Dendritic cell treated with granulocyte-macrophage colony-stimulating factor and Interleukin-4, amounts not matched to agents 40 ng/mL and 50 ng/mL, for 4 days (primary cell): ENCODE results near the gene ZNF22.

Experiments used
- H3K27ac Mint-ChIP-seq: one replicate; pipeline ENCODE4 v1.8.0; 2022; ENCODE audit warnings: mild to moderate bottlenecking, mixed read lengths
- H3K27me3 Mint-ChIP-seq: one replicate; pipeline ENCODE4 v1.8.0; 2022; ENCODE audit warnings: mild to moderate bottlenecking, mixed read lengths
- H3K36me3 Mint-ChIP-seq: one replicate; pipeline ENCODE4 v1.8.0; 2022; ENCODE audit warnings: low read depth, mixed read lengths
- H3K4me1 Mint-ChIP-seq: one replicate; pipeline ENCODE4 v1.8.0; 2022; ENCODE audit warnings: low read depth, mixed read lengths
- H3K4me3 Mint-ChIP-seq: one replicate; pipeline ENCODE4 v1.8.0; 2022; ENCODE audit warnings: mild to moderate bottlenecking, moderate library complexity, mixed read lengths
- H3K9me3 Mint-ChIP-seq: one replicate; pipeline ENCODE4 v1.8.0; 2022; ENCODE audit warnings: mixed read lengths
- intact Hi-C: fragments of 100-400 bp; cut with micrococcal nuclease; formaldehyde crosslinking; loops from one replicate; pipeline ENCODE4 v1.15.0; 2022

The ZNF22 gene

DNA sequence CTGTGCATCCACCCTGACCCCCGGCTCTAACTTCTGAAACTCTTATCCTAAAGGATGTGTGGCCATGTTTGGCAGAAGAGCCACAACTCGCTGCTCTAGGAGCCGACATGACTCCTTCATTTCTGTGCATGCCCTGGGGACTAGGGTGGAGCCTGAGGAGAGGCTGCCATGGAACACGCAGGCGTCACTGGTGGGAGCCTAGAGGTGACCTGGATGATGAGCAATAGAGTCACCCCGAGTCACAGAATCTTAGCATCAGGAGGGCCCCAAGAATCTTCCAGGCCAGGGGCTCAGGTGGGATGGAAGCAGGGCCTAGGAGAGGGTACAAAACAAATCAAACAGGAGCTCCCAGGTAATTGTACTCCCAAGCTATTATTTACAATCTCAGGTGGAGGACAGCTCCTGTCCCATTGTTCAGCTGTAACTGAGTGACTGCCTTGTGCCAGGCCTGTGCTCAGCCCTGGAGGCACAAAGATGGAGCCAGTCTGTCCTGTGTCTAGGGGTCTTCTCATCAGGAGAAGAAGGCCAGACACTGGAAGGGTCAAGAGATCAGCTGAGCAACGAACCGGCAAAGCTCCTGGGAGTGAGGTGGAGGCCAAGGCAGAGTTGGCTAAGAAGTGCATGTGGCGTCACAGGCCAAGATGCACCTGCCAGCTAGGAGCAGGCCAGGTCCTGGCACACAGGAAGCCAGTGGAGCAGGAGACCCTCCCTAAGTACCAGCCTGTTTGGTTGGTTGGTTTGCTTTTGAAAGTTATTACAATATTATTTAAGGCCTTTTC, 5.8 kb upstream of the ZNF22 start:
- H3K27me3 Mint-ChIP-seq, result peaks cover 3% of the 10 kb centered on the region
- intact Hi-C loops, result no loop called here
- H3K4me1 Mint-ChIP-seq, result peaks cover 18% of the 10 kb centered on the region
- H3K27ac Mint-ChIP-seq, result no peak overlapping the region
- no peak overlapping the region for H3K4me3 Mint-ChIP-seq
- H3K9me3 Mint-ChIP-seq, result no peaks in the 10 kb centered on the region
- peaks cover 54% of the 10 kb centered on the region for H3K36me3 Mint-ChIP-seq

DNA sequence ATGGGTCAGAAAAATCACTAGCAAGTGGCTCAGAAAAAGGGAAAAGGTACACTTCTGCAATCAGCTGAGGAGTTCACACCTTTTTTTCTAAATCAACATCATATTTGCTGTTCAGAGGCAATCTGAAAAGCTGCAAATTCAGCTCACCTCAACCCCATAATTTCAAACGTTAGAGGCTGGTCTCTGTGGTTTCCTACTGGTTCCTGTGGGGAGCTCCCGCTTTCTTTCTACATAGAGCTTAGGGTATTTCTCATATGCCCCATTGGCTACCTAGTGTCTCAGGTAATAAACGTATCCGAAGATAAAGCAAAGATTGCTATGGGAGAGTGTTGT, 5.2 kb upstream of the ZNF22 start:
- H3K36me3 Mint-ChIP-seq, result peaks cover 52% of the 10 kb centered on the region
- H3K4me3 Mint-ChIP-seq, result no peak overlapping the region
- peaks cover 3% of the 10 kb centered on the region for H3K27me3 Mint-ChIP-seq
- intact Hi-C loops, result no loop called here
- H3K27ac Mint-ChIP-seq, result no peak overlapping the region
- H3K4me1 Mint-ChIP-seq, result peaks cover 20% of the 10 kb centered on the region
- no peaks in the 10 kb centered on the region for H3K9me3 Mint-ChIP-seq

DNA sequence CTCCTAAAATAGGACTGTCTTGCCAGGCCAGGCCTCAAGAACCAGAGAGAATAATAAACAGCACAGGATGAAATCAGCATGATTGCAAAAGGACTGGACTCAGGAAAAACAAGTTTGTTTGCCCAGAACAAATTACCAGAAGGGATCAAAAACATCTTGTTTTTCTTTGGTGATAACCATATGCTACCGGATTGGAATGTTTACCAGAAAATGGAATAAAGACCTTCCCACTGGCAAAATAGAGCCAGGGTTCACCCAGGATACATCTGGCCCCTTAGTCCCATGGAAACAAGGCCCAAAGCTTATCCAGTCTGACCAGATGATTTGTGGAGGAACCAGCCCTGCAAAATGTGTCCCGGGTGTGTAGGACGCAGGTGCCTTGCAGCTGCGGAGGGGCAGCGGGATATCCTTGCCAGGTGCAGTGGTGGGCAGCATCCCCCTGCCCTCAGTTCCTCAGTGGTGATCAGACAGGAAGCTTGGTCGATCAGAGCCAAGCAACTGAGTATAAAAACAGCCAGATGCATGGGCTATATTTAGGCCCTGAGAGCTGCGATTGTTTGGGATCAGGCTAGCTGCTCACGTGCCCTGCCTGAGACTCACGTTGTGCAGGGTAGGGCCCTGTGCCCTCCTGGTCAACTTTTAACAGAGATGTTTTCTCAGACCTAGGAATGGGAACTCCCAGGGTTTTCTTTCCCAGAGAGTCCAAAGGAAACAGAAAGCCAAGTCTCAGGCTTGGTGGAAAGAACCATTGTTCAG, 4.6 kb upstream of the ZNF22 start:
- intact Hi-C loops, result no loop called here

GRCh38 chr10:44997105-44997748, 3.5 kb upstream of the ZNF22 start:
- H3K9me3 Mint-ChIP-seq, result no peaks in the 10 kb centered on the region
- H3K36me3 Mint-ChIP-seq, result peaks cover 37% of the 10 kb centered on the region
- intact Hi-C loops, result no loop called here
- H3K4me3 Mint-ChIP-seq, result no peak overlapping the region
- no peak overlapping the region for H3K27ac Mint-ChIP-seq
- H3K4me1 Mint-ChIP-seq, result peaks cover 29% of the 10 kb centered on the region
- H3K27me3 Mint-ChIP-seq, result peaks cover 3% of the 10 kb centered on the region

More for the DNA sequence above, 4.6 kb upstream of the ZNF22 start:
- H3K4me1 Mint-ChIP-seq, result peaks cover 22% of the 10 kb centered on the region
- no peak overlapping the region for H3K27ac Mint-ChIP-seq
- H3K27me3 Mint-ChIP-seq, result peaks cover 3% of the 10 kb centered on the region
- H3K9me3 Mint-ChIP-seq, result no peaks in the 10 kb centered on the region
- H3K4me3 Mint-ChIP-seq, result no peak overlapping the region
- H3K36me3 Mint-ChIP-seq, result peaks cover 48% of the 10 kb centered on the region

DNA sequence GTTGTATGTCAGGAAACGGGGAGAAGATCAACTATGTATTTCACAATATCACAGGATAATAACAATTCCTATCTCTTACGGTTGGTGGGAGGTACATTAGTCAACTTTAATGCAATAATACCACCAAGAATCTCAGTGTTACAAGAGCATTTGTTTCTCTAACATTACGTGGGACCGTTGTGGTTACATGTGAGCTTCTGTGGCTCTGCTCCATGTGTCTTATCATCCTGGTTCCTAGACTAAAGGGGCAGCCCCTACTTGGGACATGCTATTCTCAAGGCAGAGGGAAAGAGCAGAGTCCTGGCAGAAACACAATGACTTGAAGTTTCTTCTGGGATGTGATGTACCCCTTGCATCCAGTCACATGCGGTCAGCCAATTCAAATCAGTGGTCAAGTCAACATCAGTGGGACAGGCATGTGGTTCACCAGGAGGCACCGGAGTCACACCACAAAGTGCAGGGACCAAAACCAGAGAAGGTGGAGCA, 2.5 kb upstream of the ZNF22 start:
- Mint-ChIP-seq H3K36me3 (peaks cover 34% of the 10 kb centered on the region), H3K4me1 (peaks cover 33% of the 10 kb centered on the region), H3K4me3 (no peak overlapping the region), H3K27me3 (peaks cover 3% of the 10 kb centered on the region), H3K9me3 (no peaks in the 10 kb centered on the region), H3K27ac (no peak overlapping the region)
- intact Hi-C loops, result no loop called here

- Mint-ChIP-seq H3K27me3 (peaks cover 3% of the 10 kb centered on the region), H3K36me3 (peaks cover 34% of the 10 kb centered on the region), H3K9me3 (no peaks in the 10 kb centered on the region), H3K4me3 (peak overlapping the region; percentile 80), H3K27ac (peak overlapping the region; percentile 95), H3K4me1 (peaks cover 33% of the 10 kb centered on the region)
- intact Hi-C loops, result no loop called here
Observed at GRCh38 chr10:45000138-45000751, 478 bp upstream of the ZNF22 start.

DNA sequence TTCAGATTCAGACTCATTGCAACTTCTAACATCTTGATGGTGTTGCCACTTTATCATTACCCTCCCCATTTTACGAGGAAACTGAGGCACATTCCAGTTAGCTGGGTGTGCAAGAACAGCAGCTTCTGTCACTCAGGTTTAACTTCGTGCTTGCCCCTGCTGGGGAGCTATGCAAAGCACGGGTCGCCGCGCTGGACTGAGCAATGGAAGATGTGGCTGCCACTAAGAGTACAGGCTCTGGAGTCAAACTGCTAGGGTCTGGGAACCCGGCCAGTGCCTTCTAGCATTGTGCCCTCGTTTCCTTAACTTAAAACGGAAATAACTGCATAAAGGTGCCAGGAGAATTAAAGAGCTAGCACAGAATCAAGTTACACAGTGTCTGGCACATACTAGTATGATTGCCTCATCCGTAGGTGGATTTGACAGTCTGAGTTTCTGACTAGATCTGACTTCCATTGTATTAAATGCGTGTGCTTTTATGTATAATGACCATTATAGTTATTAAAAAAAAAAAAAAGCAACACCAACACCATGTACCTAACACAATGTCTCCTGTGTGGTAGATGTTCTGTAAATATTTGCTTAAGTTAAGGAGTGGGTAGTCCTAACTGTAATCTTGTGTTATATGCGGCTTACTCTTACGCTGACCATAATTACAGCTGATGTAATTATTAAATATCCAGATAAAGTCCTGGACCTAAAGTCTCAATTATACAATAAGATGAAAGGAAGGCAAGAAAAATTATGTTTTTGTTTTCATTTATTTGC, 842 bp downstream of the ZNF22 start:
- Mint-ChIP-seq H3K9me3 (no peaks in the 10 kb centered on the region), H3K4me3 (peak overlapping the region; percentile 80), H3K27me3 (peaks cover 3% of the 10 kb centered on the region), H3K36me3 (peaks cover 33% of the 10 kb centered on the region), H3K4me1 (peaks cover 45% of the 10 kb centered on the region), H3K27ac (peak overlapping the region; percentile 95)
- intact Hi-C loops, result no loop called here

DNA sequence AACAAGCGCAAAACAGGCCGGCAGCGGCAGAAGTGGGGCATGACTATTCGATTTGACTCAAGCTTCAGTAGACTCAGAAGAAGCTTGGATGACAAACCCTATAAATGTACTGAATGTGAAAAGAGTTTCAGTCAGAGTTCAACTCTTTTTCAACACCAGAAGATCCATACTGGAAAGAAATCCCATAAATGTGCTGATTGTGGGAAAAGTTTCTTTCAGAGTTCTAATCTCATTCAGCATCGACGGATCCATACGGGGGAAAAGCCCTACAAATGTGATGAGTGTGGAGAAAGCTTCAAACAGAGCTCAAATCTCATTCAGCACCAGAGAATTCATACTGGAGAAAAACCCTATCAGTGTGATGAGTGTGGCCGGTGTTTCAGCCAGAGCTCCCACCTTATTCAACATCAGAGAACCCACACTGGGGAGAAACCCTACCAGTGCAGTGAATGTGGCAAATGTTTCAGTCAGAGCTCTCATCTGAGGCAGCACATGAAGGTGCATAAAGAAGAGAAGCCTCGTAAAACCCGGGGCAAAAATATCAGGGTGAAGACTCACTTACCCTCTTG, 2.8 kb downstream of the ZNF22 start:
- H3K36me3 Mint-ChIP-seq, result peaks cover 33% of the 10 kb centered on the region
- no peaks in the 10 kb centered on the region for H3K9me3 Mint-ChIP-seq
- peaks cover 41% of the 10 kb centered on the region for H3K4me1 Mint-ChIP-seq
- no peaks in the 10 kb centered on the region for H3K27me3 Mint-ChIP-seq
- no peak overlapping the region for H3K4me3 Mint-ChIP-seq
- intact Hi-C loops, result no loop called here
- no peak overlapping the region for H3K27ac Mint-ChIP-seq

GRCh38 chr10:45004661-45005060, 3.9 kb downstream of the ZNF22 start:
- Mint-ChIP-seq H3K36me3 (peaks cover 33% of the 10 kb centered on the region), H3K27ac (no peak overlapping the region), H3K9me3 (no peaks in the 10 kb centered on the region), H3K4me1 (peaks cover 35% of the 10 kb centered on the region), H3K4me3 (no peak overlapping the region), H3K27me3 (no peaks in the 10 kb centered on the region)
- intact Hi-C loops, result loop anchor here (5.0 kb wide), 1 partner anchor 463 kb away; no protein-coding TSS in a partner anchor

DNA sequence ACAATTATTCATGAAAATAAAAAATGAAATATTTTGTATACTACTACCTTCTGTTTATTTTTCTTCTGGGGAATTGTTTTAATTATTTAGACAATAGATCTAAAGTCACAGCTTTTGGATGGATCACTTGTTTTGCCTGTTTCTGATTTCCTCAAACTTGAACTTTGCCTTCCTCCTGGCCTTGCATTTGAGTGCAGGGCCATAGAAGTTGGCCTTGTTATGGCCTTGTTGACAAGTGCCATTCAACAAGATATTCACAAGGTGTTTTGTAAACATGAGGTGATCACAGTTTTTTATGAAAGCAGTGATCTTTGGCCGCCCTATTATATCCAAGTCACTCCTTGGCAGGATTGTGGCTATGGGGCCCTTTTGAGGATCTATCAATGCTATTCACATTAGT, 4.6 kb downstream of the ZNF22 start:
- Mint-ChIP-seq H3K4me3 (no peak overlapping the region), H3K27me3 (no peaks in the 10 kb centered on the region), H3K9me3 (no peaks in the 10 kb centered on the region), H3K27ac (no peak overlapping the region), H3K4me1 (peaks cover 29% of the 10 kb centered on the region), H3K36me3 (peaks cover 32% of the 10 kb centered on the region)
- intact Hi-C loops, result loop anchor here (5.0 kb wide), 1 partner anchor 462 kb away; no protein-coding TSS in a partner anchor

GRCh38 chr10:45006276-45007030, 5.7 kb downstream of the ZNF22 start:
- H3K36me3 Mint-ChIP-seq, result peaks cover 28% of the 10 kb centered on the region
- no peak overlapping the region for H3K27ac Mint-ChIP-seq
- H3K4me1 Mint-ChIP-seq, result peaks cover 22% of the 10 kb centered on the region
- no peaks in the 10 kb centered on the region for H3K27me3 Mint-ChIP-seq
- H3K4me3 Mint-ChIP-seq, result no peak overlapping the region
- no peaks in the 10 kb centered on the region for H3K9me3 Mint-ChIP-seq
- intact Hi-C loops, result loop anchor here (5.0 kb wide), 1 partner anchor 461 kb away; no protein-coding TSS in a partner anchor

DNA sequence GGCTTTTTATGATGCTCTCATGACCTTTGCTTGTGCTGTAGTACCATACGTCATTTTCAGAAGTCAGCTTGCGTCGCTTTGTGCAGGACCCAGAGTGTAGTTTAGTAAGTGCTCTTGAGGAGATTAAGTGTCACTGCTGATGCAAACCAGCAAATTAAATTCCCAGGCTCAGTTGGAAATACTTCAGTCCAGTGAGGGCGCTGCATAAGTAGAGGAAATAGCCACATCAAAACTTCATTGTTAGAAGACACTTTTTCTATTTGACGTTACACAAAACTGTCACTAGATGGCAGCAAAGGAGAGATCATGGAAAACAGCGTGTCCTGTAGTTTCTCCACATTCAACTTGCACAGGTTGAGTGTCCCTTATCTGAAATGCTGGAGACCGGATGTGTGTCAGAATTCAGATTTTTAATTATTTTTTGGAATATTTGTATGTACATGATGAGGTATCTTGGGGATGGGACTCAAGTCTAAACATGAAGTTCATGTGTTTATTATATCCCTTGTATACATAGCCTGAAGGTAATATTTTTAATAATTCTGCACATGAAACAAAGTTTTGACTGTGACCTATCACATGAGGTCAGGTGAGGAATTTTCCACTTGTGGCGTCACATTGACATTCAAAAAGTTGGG, 7.9 kb downstream of the ZNF22 start:
- H3K27ac Mint-ChIP-seq, result no peak overlapping the region
- peaks cover 14% of the 10 kb centered on the region for H3K4me1 Mint-ChIP-seq
- H3K9me3 Mint-ChIP-seq, result no peaks in the 10 kb centered on the region
- intact Hi-C loops, result loop anchor here (5.0 kb wide), 1 partner anchor 459 kb away; no protein-coding TSS in a partner anchor
- no peaks in the 10 kb centered on the region for H3K27me3 Mint-ChIP-seq
- peaks cover 16% of the 10 kb centered on the region for H3K36me3 Mint-ChIP-seq
- H3K4me3 Mint-ChIP-seq, result no peak overlapping the region
